T-helper 1 cell (primary cell): ENCODE results near the gene SNX20.
A peak's percentile ranks its signal among the peaks of the same experiment; 100 is the strongest.

Experiments
- DNase-seq, 5 donors: peaks; one replicate each; pipeline ENCODE4 v3.0.0-alpha.2; 2012 to 2020

SNX20 gene

GRCh38 chr16:50704245-50704644 lies 23.1 kb upstream of the SNX20 start:
- DNase-seq, result no peak

- no peak for DNase-seq
These were observed 21.6 kb upstream of the SNX20 start for GRCh38 chr16:50702725-50703124.

DNA sequence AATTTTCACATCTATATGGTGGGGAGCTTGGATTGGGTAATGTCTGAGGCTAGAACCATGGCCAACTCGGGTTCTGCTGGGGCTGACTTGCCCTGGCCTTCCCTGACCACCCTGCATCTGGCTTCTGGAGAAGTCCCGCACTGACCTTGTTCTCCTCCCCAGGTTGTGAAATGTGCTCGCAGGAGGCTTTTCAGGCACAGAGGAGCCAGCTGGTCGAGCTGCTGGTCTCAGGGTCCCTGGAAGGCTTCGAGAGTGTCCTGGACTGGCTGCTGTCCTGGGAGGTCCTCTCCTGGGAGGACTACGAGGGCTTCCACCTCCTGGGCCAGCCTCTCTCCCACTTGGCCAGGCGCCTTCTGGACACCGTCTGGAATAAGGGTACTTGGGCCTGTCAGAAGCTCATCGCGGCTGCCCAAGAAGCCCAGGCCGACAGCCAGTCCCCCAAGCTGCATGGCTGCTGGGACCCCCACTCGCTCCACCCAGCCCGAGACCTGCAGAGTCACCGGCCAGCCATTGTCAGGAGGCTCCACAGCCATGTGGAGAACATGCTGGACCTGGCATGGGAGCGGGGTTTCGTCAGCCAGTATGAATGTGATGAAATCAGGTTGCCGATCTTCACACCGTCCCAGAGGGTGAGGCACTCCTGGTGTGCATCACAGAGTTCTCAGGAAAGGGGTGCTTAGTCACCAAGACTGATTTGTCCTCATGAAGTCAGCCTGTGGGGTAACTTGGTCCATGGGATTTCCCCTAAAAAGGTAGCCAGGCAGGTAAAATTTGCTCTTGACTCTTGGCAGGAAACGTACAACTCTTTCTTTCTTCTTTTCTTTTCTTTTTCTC lies 18.4 kb upstream of the SNX20 start:
- DNase-seq, result peak in 1 of 5 donors; percentile 39

DNA sequence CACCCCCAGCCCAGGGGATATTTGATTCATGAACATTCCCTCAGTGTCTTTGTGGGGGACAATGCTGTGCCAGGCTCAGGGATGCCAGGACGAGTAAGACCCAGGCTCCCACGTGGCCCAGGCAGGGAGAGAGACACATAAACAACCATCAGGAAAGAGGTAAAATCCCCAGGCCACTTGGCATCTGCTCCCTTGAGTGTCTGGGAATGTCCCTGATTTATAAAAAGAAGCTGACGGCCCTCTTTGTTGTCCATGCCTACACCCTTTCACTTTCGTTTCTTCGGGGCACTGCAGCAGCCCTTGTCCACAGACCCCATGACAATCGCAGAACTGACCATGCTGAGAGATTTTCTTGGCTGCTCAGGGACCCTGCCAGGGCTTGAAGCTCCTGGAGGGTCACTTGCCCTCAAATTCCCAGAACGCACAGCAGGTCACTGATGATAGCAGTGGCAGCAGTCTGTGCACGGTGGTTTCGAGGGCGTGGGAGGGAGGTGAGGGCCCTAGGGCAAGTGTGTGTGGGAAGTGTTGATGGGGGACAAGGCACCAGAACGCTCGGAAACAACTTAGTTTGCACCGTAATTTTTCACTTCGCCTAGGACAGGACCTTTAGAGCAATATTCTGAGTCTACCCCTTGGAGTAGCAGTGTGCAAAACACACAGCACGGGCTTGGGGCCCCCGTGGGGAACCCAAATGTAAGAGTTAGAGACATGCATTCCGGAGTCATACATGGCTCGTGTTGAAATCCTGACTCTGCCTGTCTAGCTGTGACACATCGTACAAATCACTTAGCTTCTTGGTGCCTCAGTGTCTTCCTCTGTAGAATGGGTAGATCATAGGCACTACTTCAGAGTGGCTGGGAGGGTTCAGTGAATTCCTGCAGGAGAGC lies 17.0 kb upstream of the SNX20 start:
- peak in 2 of 5 donors; percentile 29 to 48 for DNase-seq

DNA sequence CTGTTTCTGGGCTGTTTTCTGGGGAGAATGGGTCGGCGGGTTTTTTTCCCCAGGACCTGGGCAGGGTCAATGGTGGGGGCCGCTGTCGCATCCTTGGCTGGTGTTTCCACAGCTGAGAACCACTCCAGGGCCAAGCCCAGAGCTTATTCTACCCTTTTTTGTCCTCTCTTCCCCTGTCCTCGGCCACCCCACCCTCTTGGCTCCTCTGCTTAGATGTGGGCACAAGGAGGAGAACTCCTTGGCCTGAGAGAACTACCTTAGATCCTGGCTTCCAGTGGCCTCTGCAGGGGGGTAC lies 16.3 kb upstream of the SNX20 start:
- no peak for DNase-seq

DNA sequence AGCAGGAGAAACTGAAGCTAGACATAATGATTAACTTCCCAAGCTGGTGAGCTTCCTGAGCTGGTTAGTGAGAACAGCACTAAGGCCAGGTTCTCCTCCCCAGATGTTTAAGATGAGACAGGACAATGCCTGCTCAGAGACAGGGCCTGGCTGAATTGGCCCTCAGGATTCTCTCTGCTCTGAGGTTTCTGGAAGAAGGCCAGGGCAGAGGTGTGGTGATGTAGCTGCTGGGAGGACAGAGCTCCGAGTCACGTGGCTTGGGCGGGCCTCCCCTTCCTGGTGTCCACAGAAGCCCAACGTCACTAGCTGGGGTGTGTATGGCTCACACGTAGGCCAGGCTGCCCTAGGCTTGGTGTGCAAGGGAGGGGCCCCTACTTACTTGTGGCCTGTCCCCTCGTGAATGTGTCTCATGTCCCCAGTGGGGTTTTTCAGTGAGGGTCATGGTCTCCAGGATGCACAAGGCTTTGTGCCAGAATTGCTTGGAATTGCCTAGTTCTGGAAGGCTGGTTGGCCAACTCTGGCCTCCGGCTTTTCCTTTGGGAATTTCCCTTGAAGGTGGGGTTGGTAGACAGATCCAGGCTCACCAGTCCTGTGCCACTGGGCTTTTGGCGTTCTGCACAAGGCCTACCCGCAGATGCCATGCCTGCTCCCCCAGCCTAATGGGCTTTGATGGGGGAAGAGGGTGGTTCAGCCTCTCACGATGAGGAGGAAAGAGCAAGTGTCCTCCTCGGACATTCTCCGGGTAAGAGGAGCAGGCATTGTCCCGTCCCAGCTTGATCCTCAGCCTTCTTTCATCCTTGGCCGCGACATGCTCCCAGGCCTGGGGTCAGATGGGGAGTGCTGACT lies 15.7 kb upstream of the SNX20 start:
- DNase-seq, result peak; percentile 50 to 79 (median 59)

DNA sequence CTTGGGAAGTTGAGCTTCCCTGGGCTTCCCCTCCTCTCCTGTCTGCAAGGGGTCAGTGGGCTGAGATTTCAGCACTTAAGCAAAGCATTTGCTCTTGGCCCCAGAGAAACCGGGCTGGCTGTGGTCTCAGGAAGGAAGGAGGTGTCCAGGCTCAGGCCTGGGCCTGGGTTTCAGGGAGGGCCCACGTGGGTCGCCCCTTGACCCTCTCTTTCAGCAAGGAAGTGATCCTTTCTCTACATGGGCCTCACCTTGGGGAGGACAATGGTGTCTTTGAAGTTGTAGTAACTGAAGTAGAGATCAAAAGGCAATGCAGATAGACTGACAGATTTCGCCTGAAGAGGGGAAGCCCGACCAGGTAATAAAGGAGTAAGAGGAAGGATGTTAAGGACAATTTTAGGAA lies 15.0 kb upstream of the SNX20 start:
- no peak for DNase-seq

- no peak for DNase-seq
These were observed 14.2 kb upstream of the SNX20 start for GRCh38 chr16:50695017-50696000.

DNA sequence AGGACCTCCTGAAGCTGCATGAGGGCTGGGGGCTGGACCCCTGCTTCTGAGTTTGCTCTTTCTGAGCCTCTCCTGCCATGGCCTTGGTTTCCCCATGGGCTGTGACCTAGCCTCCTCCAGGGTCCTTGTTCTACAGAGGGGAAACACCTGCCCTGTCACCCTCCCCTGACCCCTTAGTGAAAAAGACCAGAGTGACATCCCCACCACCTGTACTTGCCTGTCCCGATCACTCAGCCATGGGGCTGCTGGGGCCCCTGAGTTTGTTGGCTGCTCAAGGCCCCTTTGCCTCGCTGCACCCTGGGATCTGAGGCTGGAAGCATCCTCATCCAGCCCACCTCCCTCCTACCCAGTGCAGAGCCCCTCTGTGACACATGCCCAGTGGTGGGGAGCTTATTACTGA lies 13.1 kb upstream of the SNX20 start:
- DNase-seq, result no peak

DNA sequence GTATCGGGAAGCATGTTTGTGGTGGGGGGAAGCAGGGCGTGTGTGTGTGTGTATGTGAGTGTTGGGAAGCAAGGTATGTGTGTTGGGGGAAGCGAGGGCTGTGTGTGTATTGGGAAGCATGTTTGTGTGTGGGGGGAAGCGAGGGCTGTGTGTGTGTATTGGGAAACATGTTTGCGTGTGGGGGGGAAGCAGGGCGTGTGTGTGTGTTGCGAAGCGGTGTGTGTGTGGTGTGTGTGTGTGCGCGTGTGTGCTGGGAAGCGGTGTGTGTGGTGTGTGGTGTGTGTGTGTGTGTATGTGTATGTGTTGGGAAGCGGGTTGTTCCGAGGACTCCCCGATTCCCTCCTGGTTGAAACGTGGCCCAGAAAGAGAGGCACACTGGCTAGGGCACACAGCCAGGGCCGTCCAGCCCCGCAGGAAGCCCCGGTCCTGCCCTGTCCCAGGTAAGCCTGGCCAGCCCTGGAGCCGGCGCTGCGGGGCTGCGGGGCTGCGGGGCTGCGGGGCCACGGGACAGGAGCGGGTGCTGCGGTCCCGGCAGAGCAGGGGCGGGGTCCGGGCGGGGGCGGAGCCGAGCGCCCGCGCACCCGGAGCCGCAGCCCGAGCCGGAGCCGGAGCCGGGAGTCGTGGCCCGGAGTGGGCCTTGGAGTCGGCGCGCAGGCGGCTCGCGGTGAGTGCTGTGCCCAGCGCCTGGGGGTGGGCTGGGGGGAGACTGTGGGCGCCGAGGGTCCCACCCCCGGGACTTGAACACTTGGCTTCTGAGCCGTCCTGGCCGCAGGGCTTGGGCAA lies 12.1 kb upstream of the SNX20 start, which contains the start of gene NOD2:
TSS of gene NOD2 (plus strand) at position 608 of the 783 bp plus-strand sequence. CDS start 5,890 bp downstream, outside the sequence.
- peak in 3 of 5 donors; percentile 30 to 47 (median 36) for DNase-seq

GRCh38 chr16:50692644-50692998 lies 11.5 kb upstream of the SNX20 start:
- DNase-seq, result no peak

DNA sequence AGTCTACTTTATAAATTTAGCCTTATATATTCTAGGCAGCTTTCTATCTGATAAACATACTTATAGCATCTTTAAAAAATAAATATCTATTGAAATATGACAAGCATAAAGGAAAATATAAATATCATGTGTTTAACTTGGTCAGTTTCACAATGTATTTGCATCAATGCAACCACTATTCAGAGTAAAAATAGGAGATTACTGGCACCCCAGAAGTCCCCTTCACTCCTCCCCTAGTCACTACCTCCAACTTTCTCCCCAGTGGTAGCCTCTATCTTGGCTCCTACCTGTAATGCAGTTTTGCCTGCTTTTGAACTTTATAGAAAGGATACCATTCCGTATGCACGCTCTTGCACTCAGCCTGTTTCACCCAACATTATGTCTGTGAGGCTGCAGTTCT lies 9.1 kb upstream of the SNX20 start:
- no peak for DNase-seq

DNA sequence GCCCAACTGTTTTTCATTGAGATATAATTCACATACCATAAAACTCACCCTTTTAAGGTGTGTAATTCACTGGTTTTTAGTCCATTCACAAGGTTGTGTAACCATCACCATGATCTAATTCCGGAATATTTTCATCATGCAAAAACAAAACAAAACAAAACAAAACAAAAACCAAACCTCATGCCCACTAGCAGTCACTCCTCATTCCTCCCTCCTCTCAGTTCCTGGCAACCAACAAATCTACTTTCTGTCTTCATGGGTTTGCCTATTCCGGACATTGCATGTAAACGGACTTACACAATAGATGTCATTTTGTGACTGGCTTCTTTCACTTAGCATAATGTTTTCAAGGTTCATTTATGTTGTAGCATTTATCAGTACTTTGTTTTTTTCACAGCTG lies 7.8 kb upstream of the SNX20 start:
- peak in 1 of 5 donors; percentile 30 for DNase-seq

DNA sequence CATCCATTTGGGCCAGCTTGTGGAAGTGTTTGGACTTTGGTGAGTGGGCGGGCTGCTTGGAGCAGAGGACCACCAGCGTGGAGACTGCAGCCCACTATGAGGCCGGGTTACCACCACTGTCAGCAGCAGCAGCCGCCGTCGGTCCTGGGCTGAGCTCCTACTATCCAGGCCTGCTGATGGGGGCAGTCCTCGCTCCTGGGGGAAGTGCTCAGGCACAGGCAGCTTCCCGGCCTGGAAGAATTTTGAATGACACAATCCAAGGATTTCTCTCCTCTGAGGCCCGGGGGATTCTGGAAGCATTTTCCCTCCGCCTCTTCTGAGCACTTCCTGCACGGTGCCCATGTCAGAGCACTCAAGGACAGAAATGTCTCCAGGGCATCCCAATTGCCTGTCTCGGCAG lies 7.0 kb upstream of the SNX20 start:
- no peak for DNase-seq

DNA sequence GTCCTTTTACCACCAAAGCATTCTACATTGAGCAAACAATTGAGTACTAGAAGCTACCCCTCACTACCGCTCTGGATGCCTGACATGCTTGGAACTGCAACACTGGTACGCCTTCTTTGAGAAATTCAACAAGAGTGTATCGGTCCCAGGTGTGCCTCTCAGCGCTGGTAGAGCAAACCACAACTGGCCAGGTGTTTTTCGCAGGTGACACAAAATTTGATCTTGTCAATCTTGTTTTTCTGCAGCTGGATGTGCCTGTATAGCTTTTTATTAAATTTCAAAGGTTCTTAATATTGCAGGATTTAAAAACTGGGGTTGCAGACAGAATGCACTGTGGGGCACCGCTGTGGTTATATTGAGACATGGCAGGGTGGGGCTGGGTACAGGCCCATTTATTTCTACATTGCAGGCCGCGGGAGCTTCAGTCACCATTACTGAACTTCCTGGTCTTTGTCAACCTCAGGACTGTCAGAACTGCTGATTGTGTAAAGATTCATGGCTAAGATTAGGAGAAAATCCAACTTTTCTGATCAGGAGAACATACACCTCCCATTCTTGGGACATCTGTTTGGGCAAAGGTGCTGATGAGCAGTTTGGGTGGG lies 4.5 kb upstream of the SNX20 start:
- no peak for DNase-seq

DNA sequence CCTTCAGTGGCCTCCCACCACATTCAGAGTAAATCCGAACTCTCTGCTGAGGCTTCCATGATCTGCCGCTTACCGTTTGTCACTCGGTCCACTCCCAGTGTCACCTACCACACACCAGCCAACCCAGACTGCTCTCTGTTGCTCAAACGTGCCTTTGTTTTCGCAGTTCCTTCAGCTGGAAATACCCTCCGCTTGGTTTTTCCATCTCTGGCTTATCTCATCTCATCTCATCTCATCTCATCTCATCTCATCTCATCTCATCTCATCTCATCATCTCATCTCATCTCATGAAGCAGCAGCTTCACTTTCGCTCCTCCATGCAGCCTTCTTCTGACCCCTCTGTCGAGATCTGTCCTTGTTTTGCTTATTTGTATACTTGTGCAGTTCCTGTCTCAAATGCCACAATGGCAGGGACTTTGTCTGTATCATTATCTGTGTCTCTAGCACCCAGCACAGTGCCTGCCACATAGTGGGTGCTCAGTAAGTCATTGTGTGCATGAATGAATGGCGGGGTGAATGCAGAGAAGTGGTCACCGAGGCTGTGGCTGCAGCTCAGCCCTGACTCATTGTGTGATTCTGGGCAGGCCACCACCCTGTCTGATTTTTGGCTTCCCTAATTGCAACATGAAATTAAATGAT lies 3.8 kb upstream of the SNX20 start:
- DNase-seq, result peak in 1 of 5 donors; percentile 55

- DNase-seq, result peak in 3 of 5 donors; percentile 37 to 83 (median 41)
These were observed 2.7 kb upstream of the SNX20 start for GRCh38 chr16:50683689-50684374.

- no peak for DNase-seq
These were observed 587 bp downstream of the SNX20 start for GRCh38 chr16:50680556-50680893.
